Neural progenitor cell (in vitro differentiated cells): ENCODE data around the gene PDE9A.

Experiments
- CTCF ChIP-seq: fragments of 200-600 bp; sonication (generic); IDR thresholded peaks from 2 replicates; pipeline ENCODE4 v1.5.1; 2017; ENCODE audit warnings: antibody characterized with exemption, mild to moderate bottlenecking
- EZH2 ChIP-seq: fragments of 200-600 bp; sonication (generic); IDR thresholded peaks from 2 replicates; pipeline ENCODE4 v1.6.1; 2017; ENCODE audit warnings: antibody characterized with exemption, mild to moderate bottlenecking, moderate library complexity

DNA sequence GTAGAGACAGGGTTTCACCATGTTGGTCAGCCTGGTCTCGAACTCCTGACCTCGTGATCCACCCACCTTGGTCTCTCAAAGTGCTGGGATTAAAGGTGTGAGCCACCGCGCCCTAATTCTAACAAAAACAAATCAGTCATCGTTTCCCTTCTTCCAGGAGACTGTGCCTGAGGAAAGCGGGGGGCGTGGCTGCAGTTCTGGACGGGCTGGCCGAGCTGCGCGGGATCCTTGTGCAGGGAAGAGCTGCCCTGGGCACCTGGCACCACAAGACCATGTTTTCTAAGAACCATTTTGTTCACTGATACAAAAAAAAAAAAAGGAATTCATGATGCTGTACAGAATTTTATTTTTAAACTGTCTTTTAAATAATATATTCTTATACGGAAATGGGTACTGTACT, 121.7 kb downstream of the PDE9A start:
- TF ChIP-seq CTCF (no peak), EZH2 (no peak)
